Measurements from ENCODE around the gene TPK1.

TPK1 gene

GRCh38 chr7:144629598-144629997 lies 206.3 kb downstream of the TPK1 start:
- H3K4me2 ChIP-seq (ENCODE audit: low read length), result no peak overlapping the region
- no peaks in the 10 kb centered on the region for H3K79me2 ChIP-seq (ENCODE audit: control insufficient read depth, low read length)
- no peaks in the 10 kb centered on the region for H3K9me2 ChIP-seq (replicated peaks; ENCODE audit: control insufficient read depth, low read length)
- H3K36me3 ChIP-seq (ENCODE audit: control insufficient read depth, low read length), result no peaks in the 10 kb centered on the region
- no peaks in the 10 kb centered on the region for H4K20me1 ChIP-seq (ENCODE audit: control insufficient read depth, insufficient read depth, low read depth, low read length)
- TF ChIP-seq CTCF (IDR thresholded peaks at IDR 0.05; ENCODE audit: low read depth, low read length, poor library complexity, severe bottlenecking) (no peak), EZH2phosphoT487 (IDR thresholded peaks at IDR 0.05; ENCODE audit: borderline replicate concordance, low read length) (no peak)
- no peaks in the 10 kb centered on the region for H3F3A ChIP-seq (ENCODE audit: control insufficient read depth, insufficient read depth)
- H3K4me3 ChIP-seq (ENCODE audit: low read length), result no peak overlapping the region
- H3K9me3 ChIP-seq (ENCODE audit: control insufficient read depth, insufficient read depth, low read length), result no peaks in the 10 kb centered on the region; the same call in 1 of the 2 replicates
- H3K27me3 ChIP-seq (ENCODE audit: control insufficient read depth, low read length), result no peaks in the 10 kb centered on the region
- H3K27ac ChIP-seq (ENCODE audit: low read depth, low read length), result no peak overlapping the region
- H3K4me1 ChIP-seq (ENCODE audit: control insufficient read depth, low read length), result no peaks in the 10 kb centered on the region

GRCh38 chr7:144629011-144629410 lies 206.8 kb downstream of the TPK1 start:
- H3K36me3 ChIP-seq (ENCODE audit: control insufficient read depth, low read length), result no peaks in the 10 kb centered on the region
- H3K79me2 ChIP-seq (ENCODE audit: control insufficient read depth, low read length), result no peaks in the 10 kb centered on the region
- H3F3A ChIP-seq (ENCODE audit: control insufficient read depth, insufficient read depth), result no peaks in the 10 kb centered on the region
- H3K27ac ChIP-seq (ENCODE audit: low read depth, low read length), result no peak overlapping the region
- H3K4me2 ChIP-seq (ENCODE audit: low read length), result no peak overlapping the region
- no peaks in the 10 kb centered on the region for H4K20me1 ChIP-seq (ENCODE audit: control insufficient read depth, insufficient read depth, low read depth, low read length)
- H3K27me3 ChIP-seq (ENCODE audit: control insufficient read depth, low read length), result no peaks in the 10 kb centered on the region
- H3K9me3 ChIP-seq (ENCODE audit: control insufficient read depth, insufficient read depth, low read length), result no peaks in the 10 kb centered on the region; the same call in 1 of the 2 replicates
- H3K9me2 ChIP-seq (replicated peaks; ENCODE audit: control insufficient read depth, low read length), result no peaks in the 10 kb centered on the region
- H3K4me1 ChIP-seq (ENCODE audit: control insufficient read depth, low read length), result no peaks in the 10 kb centered on the region
- TF ChIP-seq EZH2phosphoT487 (IDR thresholded peaks at IDR 0.05; ENCODE audit: borderline replicate concordance, low read length) (no peak), CTCF (IDR thresholded peaks at IDR 0.05; ENCODE audit: low read depth, low read length, poor library complexity, severe bottlenecking) (no peak)
- H3K4me3 ChIP-seq (ENCODE audit: low read length), result no peak overlapping the region

GRCh38 chr7:144628176-144628575 lies 207.7 kb downstream of the TPK1 start:
- TF ChIP-seq EZH2phosphoT487 (IDR thresholded peaks at IDR 0.05; ENCODE audit: borderline replicate concordance, low read length) (no peak), CTCF (IDR thresholded peaks at IDR 0.05; ENCODE audit: low read depth, low read length, poor library complexity, severe bottlenecking) (no peak)

More at GRCh38 chr7:144628176-144628575, 207.7 kb downstream of the TPK1 start:
- Histone ChIP-seq H3K4me2 (ENCODE audit: low read length) (no peak overlapping the region), H3K4me3 (ENCODE audit: low read length) (no peak overlapping the region), H3K4me1 (ENCODE audit: control insufficient read depth, low read length) (no peaks in the 10 kb centered on the region), H3K36me3 (ENCODE audit: control insufficient read depth, low read length) (no peaks in the 10 kb centered on the region), H3K9me3 (ENCODE audit: control insufficient read depth, insufficient read depth, low read length) (no peaks in the 10 kb centered on the region; the same call in 1 of the 2 replicates), H3K27me3 (ENCODE audit: control insufficient read depth, low read length) (no peaks in the 10 kb centered on the region), H3K9me2 (replicated peaks; ENCODE audit: control insufficient read depth, low read length) (no peaks in the 10 kb centered on the region), H4K20me1 (ENCODE audit: control insufficient read depth, insufficient read depth, low read depth, low read length) (no peaks in the 10 kb centered on the region), H3K79me2 (ENCODE audit: control insufficient read depth, low read length) (no peaks in the 10 kb centered on the region), H3F3A (ENCODE audit: control insufficient read depth, insufficient read depth) (no peaks in the 10 kb centered on the region), H3K27ac (ENCODE audit: low read depth, low read length) (no peak overlapping the region)

Data from DOHH2 (cell line).